Peyer's patch (tissue), 4 donors: Measurements from ENCODE around the gene LFNG.

ENCODE experiments used
- CTCF ChIP-seq, 6 experiments: fragments of 450-650 bp in 4 of 6; fragments of 200-600 bp in 2 of 6; sonication (generic) in 1 of 6; IDR thresholded peaks; one replicate each; pipeline ENCODE4 v1.5.1; 2017 to 2019; ENCODE audit warnings: antibody characterized with exemption in 6 of 6, mild to moderate bottlenecking in 3 of 6, moderate library complexity in 1 of 6
- POLR2A ChIP-seq, 2 donors: fragments of 450-650 bp; IDR thresholded peaks; one replicate each; pipeline ENCODE4 v1.5.1; 2017; ENCODE audit warnings: antibody characterized with exemption in 2 of 2, mild to moderate bottlenecking in 2 of 2, moderate library complexity in 2 of 2

GRCh38 chr7:2545746-2546425 lies 26.3 kb downstream of the LFNG start:
- no peak for TF ChIP-seq POLR2A (IDR thresholded peaks at IDR 0.05)
- TF ChIP-seq CTCF (IDR thresholded peaks at IDR 0.05), result no peak
